ENCODE results near the gene KLHL29. TPM values are rescaled to one million over a fixed set of nuclear protein-coding genes. Genes with fewer than 3 reads are reported as not detected.

KLHL29 gene
- total RNA-seq, 1 experiment from 2014 or later: 2.4 TPM

GRCh38 chr2:23355001-23355400, 30.0 kb upstream of the KLHL29 start:
- TF ChIP-seq CTCF (conservative IDR thresholded peaks at IDR 0.05): no peak
- H4K91ac ChIP-seq (ENCODE audit: insufficient read length, low read depth, low read length): no peak overlapping the region
- H2BK20ac ChIP-seq (ENCODE audit: low read depth, low read length, poor library complexity, severe bottlenecking): no peak overlapping the region
- H4K20me1 ChIP-seq (ENCODE audit: control insufficient read depth, insufficient read depth, insufficient read length): no peaks in the 10 kb centered on the region
- H3K27me3 ChIP-seq (ENCODE audit: insufficient read depth, low read length): no peaks in the 10 kb centered on the region; the same call in 1 of the 2 replicates
- H3K4ac ChIP-seq (ENCODE audit: low read depth, low read length): no peak overlapping the region
- no peaks in the 10 kb centered on the region for H3K9me3 ChIP-seq (ENCODE audit: control insufficient read depth, low read depth, low read length)
- no peak overlapping the region for H3K23ac ChIP-seq (ENCODE audit: insufficient read length, low read depth, low read length)
- no peak overlapping the region for H4K5ac ChIP-seq (ENCODE audit: insufficient read length, low read depth, low read length)
- no peak overlapping the region for H4K8ac ChIP-seq (replicated peaks; ENCODE audit: insufficient read length, low read depth, low read length)
- Mint-ChIP-seq H3K4me1 (0 out of 4 replicates have a peak, but pooled peaks cover 0 to 5% of the 10 kb centered on the region in 2 experiments), H3K4me3 (no peak overlapping the region), H3K27ac (no peak overlapping the region), H3K9me3 (no peaks in the 10 kb centered on the region), H3K27me3 (ENCODE audit: low read depth) (peaks cover 30% of the 10 kb centered on the region), H3K36me3 (ENCODE audit: insufficient read depth in 1 of 3, low read depth in 3 of 3) (no peaks in the 10 kb centered on the region; a peak in 3 of 7 replicates)
- H3K18ac ChIP-seq (ENCODE audit: insufficient read length, low read depth, low read length): no peak overlapping the region
- no peaks in the 10 kb centered on the region for H3K4me1 ChIP-seq (ENCODE audit: insufficient read depth, low read length)
- no peak overlapping the region for H3K9ac ChIP-seq (ENCODE audit: extremely low read depth, insufficient read length, low read length)
- no peak overlapping the region for H3T11ph ChIP-seq (ENCODE audit: low read length)
- DNase-seq: no peak
- no peaks in the 10 kb centered on the region for H3K79me2 ChIP-seq (ENCODE audit: insufficient read depth, low read length)
- no peak overlapping the region for H3K27ac ChIP-seq (ENCODE audit: insufficient read length, low read depth, low read length)
- H2BK15ac ChIP-seq (ENCODE audit: low read depth, low read length): no peak overlapping the region
- H3K14ac ChIP-seq (ENCODE audit: insufficient read depth, low read length): no peak overlapping the region
- no peak overlapping the region for H2AFZ ChIP-seq (ENCODE audit: low read length)
- no CpG with 5 or more reads among the region's 4 CpGs for WGBS (ENCODE audit: extremely low coverage, insufficient read length, low lambda C conversion rate)
- H2BK5ac ChIP-seq (ENCODE audit: insufficient read length, low read length): no peak overlapping the region
- H3K56ac ChIP-seq (ENCODE audit: insufficient read length, low read depth, low read length): no peak overlapping the region
- H3K23me2 ChIP-seq (ENCODE audit: insufficient read length, low read depth, low read length, poor library complexity, severe bottlenecking): no peaks in the 10 kb centered on the region
- no peak overlapping the region for H2BK12ac ChIP-seq (ENCODE audit: insufficient read length, low read depth, low read length)
- H3K4me2 ChIP-seq (ENCODE audit: insufficient read depth, insufficient read length, low read length): no peak overlapping the region
- no peaks in the 10 kb centered on the region for H3K79me1 ChIP-seq (ENCODE audit: insufficient read depth, low read depth, low read length, poor library complexity, severe bottlenecking)
- no peak overlapping the region for H2AK5ac ChIP-seq (ENCODE audit: insufficient read length, low read length)
- no peak overlapping the region for H2BK120ac ChIP-seq (ENCODE audit: low read depth, low read length, poor library complexity, severe bottlenecking)
